ENCODE measurements around the gene PUSL1.

- no peak for TF ChIP-seq CTCF (IDR thresholded peaks at IDR 0.05)
- no peak for TF ChIP-seq POLR2A (IDR thresholded peaks at IDR 0.05)
These were observed 18.9 kb downstream of the PUSL1 start for GRCh38 chr1:1327291-1327690.
